K562 (cell line): Measurements from ENCODE around the gene L3MBTL3. TPM values are rescaled to one million over a fixed set of nuclear protein-coding genes. Genes with fewer than 3 reads are reported as not detected.

Experiments
- ATAC-seq: fragments of 200-7000 bp; cut with Tn5 transposase; 3 replicates; pipeline ENCODE4 v1.9.1; 2020; ENCODE audit warnings: moderate library complexity
- BruUV-seq: library from RNA; stranded (reverse); fragments of 400-500 nt; replicated peaks from 2 replicates; lab custom pipeline; 2021; lab: Mats Ljungman, UMichigan
- CTCF ChIA-PET: fragments of 300-600 bp; formaldehyde crosslinking; extraction: SDS; loops from one replicate; lab custom pipeline; 2021; ENCODE audit warnings: low intra/inter-chr PET ratio; lab: Yijun Ruan, JAX
- POLR2A ChIA-PET: fragments of 300-600, 350-650 bp; sonication (Branson Sonifier 250); formaldehyde crosslinking; extraction: SDS; loops from one replicate; lab custom pipeline; 2021; ENCODE audit warnings: antibody characterized with exemption, inconsistent platforms; lab: Yijun Ruan, JAX
- DNase-seq, 4 experiments: peaks; one replicate each; pipeline versions ENCODE4 v3.0.0 to v3.0.0-alpha.2; 2011 to 2018; ENCODE audit warnings: low spot score in 3 of 4, mixed read lengths in 3 of 4; ENCODE audit errors: extremely low read depth in 1 of 4
- FAIRE-seq: peaks from 2 replicates; lab custom pipeline; 2011; peaks lifted over from hg19 to GRCh38; lab: Jason Lieb, UNC
- H2AFZ ChIP-seq: 2 replicates; pipeline ENCODE4 v1.6.0; 2011; ENCODE audit warnings: low read depth, low read length, control low read depth, inconsistent platforms
- H3K27ac ChIP-seq: fragments of 200-600 bp; 3 replicates; pipeline ENCODE4 v1.8.0; 2011; ENCODE audit warnings: low read depth, mild to moderate bottlenecking, control low read depth, inconsistent platforms, low read length, moderate library complexity, mixed read lengths; ENCODE audit errors: extremely low read depth
- H3K27me3 ChIP-seq, 2 experiments: fragments of 300-600 bp in 1 of 2; 2 replicates in 1 of 2; 3 replicates in 1 of 2; pipeline versions ENCODE4 v1.6.0 to v1.8.0; 2011; ENCODE audit warnings: inconsistent platforms in 2 of 2, low read length in 2 of 2, mild to moderate bottlenecking in 1 of 2, mixed read lengths in 1 of 2, moderate library complexity in 1 of 2; ENCODE audit not compliant: control insufficient read depth in 2 of 2, insufficient read depth in 2 of 2
- H3K36me3 ChIP-seq: fragments of 300-600 bp; 3 replicates; pipeline ENCODE4 v1.8.0; 2011; ENCODE audit warnings: mild to moderate bottlenecking, low read length, inconsistent platforms; ENCODE audit not compliant: control insufficient read depth, insufficient read depth
- H3K4me1 ChIP-seq, 2 experiments: fragments of 200-600 bp in 1 of 2; replicated peaks in 1 of 2; 2 replicates in 1 of 2; 3 replicates in 1 of 2; pipeline versions ENCODE4 v1.5.1 to v1.8.0; 2011; ENCODE audit warnings: inconsistent platforms in 2 of 2, low read length in 2 of 2, mild to moderate bottlenecking in 1 of 2, mixed read lengths in 1 of 2, moderate library complexity in 1 of 2; ENCODE audit not compliant: control insufficient read depth in 2 of 2, insufficient read depth in 2 of 2
- H3K4me2 ChIP-seq: 2 replicates; pipeline ENCODE4 v1.6.1; 2011; ENCODE audit warnings: low read length, control low read depth, inconsistent platforms, mixed read lengths; ENCODE audit not compliant: insufficient read depth
- H3K4me3 ChIP-seq: fragments of 200-600 bp; sonication (generic), shearing (Covaris generic); 2 replicates; pipeline ENCODE4 v1.5.1; 2016; ENCODE audit warnings: control low read depth, inconsistent platforms
- H3K79me2 ChIP-seq: fragments of 200-600 bp; 3 replicates; pipeline ENCODE4 v1.8.0; 2011; ENCODE audit warnings: low read length, inconsistent platforms; ENCODE audit not compliant: control insufficient read depth, insufficient read depth
- H3K9ac ChIP-seq, 2 experiments: 2 replicates each; pipeline versions ENCODE4 v1.6.0 to v1.6.1; 2011; ENCODE audit warnings: low read depth in 2 of 2, low read length in 2 of 2, control low read depth in 1 of 2, inconsistent platforms in 1 of 2, mild to moderate bottlenecking in 1 of 2, mixed read lengths in 1 of 2; ENCODE audit not compliant: insufficient read depth in 1 of 2
- H3K9me1 ChIP-seq: one replicate; pipeline ENCODE4 v1.6.0; 2011; ENCODE audit warnings: inconsistent platforms, mild to moderate bottlenecking, low read length, moderate library complexity; ENCODE audit not compliant: control insufficient read depth, insufficient read depth
- H3K9me3 ChIP-seq: replicated peaks from 2 replicates; pipeline ENCODE4 v1.5.1; 2011; ENCODE audit warnings: low read depth, low read length, inconsistent platforms; ENCODE audit not compliant: control insufficient read depth, insufficient read depth
- H4K20me1 ChIP-seq: replicated peaks from 2 replicates; pipeline ENCODE4 v1.6.1; 2011; ENCODE audit warnings: low read length, inconsistent platforms, mixed read lengths; ENCODE audit not compliant: control insufficient read depth, insufficient read depth
- ATF1 ChIP-seq, 2 experiments: fragments of 450-650 bp in 1 of 2; IDR thresholded peaks; 2 replicates each; pipeline ENCODE4 v1.6.1; 2016; ENCODE audit warnings: missing compliant biosample characterization in 1 of 2, missing genetic modification characterization in 1 of 2
- DNMT1 ChIP-seq: fragments of 450-650 bp; IDR thresholded peaks from 2 replicates; pipeline ENCODE4 v1.6.1; 2016; ENCODE audit warnings: antibody characterized with exemption, mild to moderate bottlenecking
- ELK1 ChIP-seq: sonication (generic); formaldehyde crosslinking; IDR thresholded peaks from 2 replicates; pipeline ENCODE4 v1.8.1; 2022; ENCODE audit warnings: missing genetic modification reagents
- HDAC1 ChIP-seq, 2 experiments: fragments of 450-650 bp; IDR thresholded peaks; 2 replicates each; pipeline ENCODE4 v1.6.1; 2016 to 2017; ENCODE audit warnings: inconsistent platforms in 1 of 2, mild to moderate bottlenecking in 1 of 2, moderate library complexity in 1 of 2
- HOXB6 ChIP-seq: fragments of 250-450 bp; sonication (Bioruptor Pico); IDR thresholded peaks from 2 replicates; pipeline ENCODE4 v1.5.1; 2022; ENCODE audit warnings: mild to moderate bottlenecking, borderline replicate concordance
- MECOM ChIP-seq: fragments of 250-450 bp; sonication (Bioruptor Pico); IDR thresholded peaks from 2 replicates; pipeline ENCODE4 v1.8.0; 2022; ENCODE audit warnings: inconsistent platforms
- MTA1 ChIP-seq: fragments of 450-650 bp; IDR thresholded peaks from 2 replicates; pipeline ENCODE4 v1.6.1; 2017; ENCODE audit warnings: borderline replicate concordance
- NFRKB ChIP-seq: fragments of 450-650 bp; IDR thresholded peaks from 2 replicates; pipeline ENCODE4 v1.6.1; 2016; ENCODE audit warnings: low read depth
- PML ChIP-seq: IDR thresholded peaks from 2 replicates; pipeline ENCODE4 v1.6.1; 2012; ENCODE audit warnings: low read length, inconsistent platforms
- SLC30A9 ChIP-seq: fragments of 250-450 bp; sonication (Bioruptor Pico); IDR thresholded peaks from 2 replicates; pipeline ENCODE4 v1.8.0; 2022; ENCODE audit warnings: mild to moderate bottlenecking, moderate library complexity
- U2AF2 ChIP-seq: fragments of 200-400 bp; formaldehyde crosslinking; optimal IDR thresholded peaks from 2 replicates; pipeline ENCODE3; 2017; ENCODE audit warnings: low read depth, mild to moderate bottlenecking, low read length
- ZBTB17 ChIP-seq: fragments of 450-650 bp; formaldehyde crosslinking; IDR thresholded peaks from 2 replicates; pipeline ENCODE4 v1.4.0; 2020; ENCODE audit warnings: mild to moderate bottlenecking
- ZKSCAN1 ChIP-seq: fragments of 150-350 bp; IDR thresholded peaks from 2 replicates; pipeline ENCODE4 v1.6.1; 2016; ENCODE audit warnings: low read depth, low read length
- ZNF146 ChIP-seq: IDR thresholded peaks from one replicate; pipeline ENCODE4 v1.6.1; 2018; ENCODE audit warnings: missing compliant biosample characterization; ENCODE audit not compliant: unreplicated experiment
- ZNF699 ChIP-seq: fragments of 250-450 bp; sonication (Bioruptor Pico); IDR thresholded peaks from 2 replicates; pipeline ENCODE4 v1.8.0; 2021; ENCODE audit warnings: mild to moderate bottlenecking, moderate library complexity; ENCODE audit not compliant: insufficient replicate concordance
- ZNF766 ChIP-seq: fragments of 200-800 bp; sonication (Bioruptor generic); conservative IDR thresholded peaks from 2 replicates; pipeline ENCODE4 v1.6.1; 2016; ENCODE audit warnings: missing genetic modification characterization, missing compliant biosample characterization
- WGBS: fragments of 100-300 bp; shearing (Covaris generic); methylation state at CpG from one replicate; pipeline ENCODE4 v1.1.6; 2016; ENCODE audit warnings: low coverage, mixed read lengths; ENCODE audit not compliant: insufficient coverage; ENCODE audit errors: missing lambda C conversion rate; 5-methylcytosine and 5-hydroxymethylcytosine counted together
- in situ Hi-C: fragments of 300-500 bp; cut with MboI; formaldehyde crosslinking; loops from 4 replicates; pipeline ENCODE4 v1.15.0; 2018; ENCODE audit warnings: inconsistent platforms, mixed read lengths
- intact Hi-C: fragments of 100-400 bp; cut with micrococcal nuclease; formaldehyde crosslinking; loops from 2 replicates; pipeline ENCODE4 v1.14.2; 2022
- polyA plus RNA-seq, 8 experiments: library from polyadenylated mRNA; depleted of rRNA in 4 of 8; stranded (reverse) in 5 of 8; unstranded in 3 of 8; fragments of >200 nt; fragmentation: Nextera tagmentation in 2 of 8; fragmentation: Illumina TruSeq in 1 of 8; extraction: Ambion mirVana in 2 of 8; extraction: Trizol in 1 of 8; gene quantifications; 2 replicates each; pipeline versions ENCODE4 v1.2.1 to v1.2.3, GENCODE V29; 2011 to 2014; ENCODE audit warnings: inconsistent platforms in 1 of 8, missing spikeins in 1 of 8
- total RNA-seq, 7 experiments: library from RNA; depleted of rRNA in 6 of 7; stranded (reverse); fragments of >200 nt in 6 of 7; fragmentation: Illumina TruSeq in 2 of 7; extraction: Trizol in 2 of 7; gene quantifications; 2 replicates each; pipeline versions ENCODE4 v1.2.1 to v1.2.3, GENCODE V29; 2011 to 2021; ENCODE audit warnings: low replicate concordance in 1 of 7

The L3MBTL3 gene
- total and polyA plus RNA-seq, 9 of the 15 experiments (the other 6 are each of a cell fraction or from before 2014, with no cell fraction given) = 0.83 to 6.9 (median 5.4) TPM

GRCh38 chr6:130158548-130158947, 140.2 kb downstream of the L3MBTL3 start:
- FAIRE-seq = no peak
- TF ChIP-seq MTA1 (no peak), DNMT1 (no peak), SLC30A9 (CRISPR knock-in tag) (no peak)
- Histone ChIP-seq H2AFZ (no peak overlapping the region), H3K4me1 (no peaks in the 10 kb centered on the region), H3K4me3 (no peak overlapping the region), H3K9ac (no peak overlapping the region), H3K4me2 (no peak overlapping the region), H3K9me3 (no peaks in the 10 kb centered on the region), H3K36me3 (no peaks in the 10 kb centered on the region), H4K20me1 (no peaks in the 10 kb centered on the region), H3K9me1 (no peaks in the 10 kb centered on the region), H3K27me3 (no peaks in the 10 kb centered on the region), H3K79me2 (no peaks in the 10 kb centered on the region), H3K27ac (no peak overlapping the region)
- intact Hi-C loops = no loop called here
- no peak for ATAC-seq
- DNase-seq = no peak
- 0% methylated on average over 4 of the region's 4 CpGs for WGBS
- ChIA-PET POLR2A (interaction anchor here (0.7 kb wide), 1 partner anchor 121 kb away, joined by 3 read pairs; no protein-coding TSS in a partner anchor), CTCF (no interaction called here)
- in situ Hi-C loops = no loop called here
- BruUV-seq = no TSS peak

GRCh38 chr6:130159956-130160355, 141.6 kb downstream of the L3MBTL3 start:
- no peak for DNase-seq
- Histone ChIP-seq H3K4me2 (no peak overlapping the region), H3K36me3 (no peaks in the 10 kb centered on the region), H3K27ac (no peak overlapping the region), H2AFZ (no peak overlapping the region), H3K9me1 (no peaks in the 10 kb centered on the region), H3K27me3 (no peaks in the 10 kb centered on the region; a peak in 2 of 5 replicates), H3K4me3 (no peak overlapping the region), H3K4me1 (no peaks in the 10 kb centered on the region), H4K20me1 (no peaks in the 10 kb centered on the region), H3K9ac (no peak overlapping the region), H3K9me3 (no peaks in the 10 kb centered on the region), H3K79me2 (no peaks in the 10 kb centered on the region)
- no peak for ATAC-seq
- BruUV-seq = no TSS peak
- 6% methylated on average over 3 of the region's 3 CpGs for WGBS
- intact Hi-C loops = no loop called here
- ChIA-PET POLR2A (no interaction called here), CTCF (no interaction called here)
- FAIRE-seq = peak; percentile 15
- in situ Hi-C loops = no loop called here
- TF ChIP-seq ZBTB17 (CRISPR knock-in tag) (no peak), NFRKB (no peak), ATF1 (CRISPR knock-in tag; IDR thresholded peaks at IDR 0.05) (no peak), ATF1 (tag; IDR thresholded peaks at IDR 0.05) (no peak), MECOM (CRISPR knock-in tag) (no peak), PML (no peak), ZNF146 (CRISPR knock-in tag) (no peak), ZKSCAN1 (no peak), ZNF699 (CRISPR knock-in tag) (no peak), ELK1 (CRISPR knock-in tag) (no peak), ZNF766 (CRISPR knock-in tag) (no peak), HOXB6 (CRISPR knock-in tag) (no peak), U2AF2 (no peak), HDAC1 (IDR thresholded peaks at IDR 0.05) (no peak)
